ENCODE results near the gene GSK3B.

Gene GSK3B

DNA sequence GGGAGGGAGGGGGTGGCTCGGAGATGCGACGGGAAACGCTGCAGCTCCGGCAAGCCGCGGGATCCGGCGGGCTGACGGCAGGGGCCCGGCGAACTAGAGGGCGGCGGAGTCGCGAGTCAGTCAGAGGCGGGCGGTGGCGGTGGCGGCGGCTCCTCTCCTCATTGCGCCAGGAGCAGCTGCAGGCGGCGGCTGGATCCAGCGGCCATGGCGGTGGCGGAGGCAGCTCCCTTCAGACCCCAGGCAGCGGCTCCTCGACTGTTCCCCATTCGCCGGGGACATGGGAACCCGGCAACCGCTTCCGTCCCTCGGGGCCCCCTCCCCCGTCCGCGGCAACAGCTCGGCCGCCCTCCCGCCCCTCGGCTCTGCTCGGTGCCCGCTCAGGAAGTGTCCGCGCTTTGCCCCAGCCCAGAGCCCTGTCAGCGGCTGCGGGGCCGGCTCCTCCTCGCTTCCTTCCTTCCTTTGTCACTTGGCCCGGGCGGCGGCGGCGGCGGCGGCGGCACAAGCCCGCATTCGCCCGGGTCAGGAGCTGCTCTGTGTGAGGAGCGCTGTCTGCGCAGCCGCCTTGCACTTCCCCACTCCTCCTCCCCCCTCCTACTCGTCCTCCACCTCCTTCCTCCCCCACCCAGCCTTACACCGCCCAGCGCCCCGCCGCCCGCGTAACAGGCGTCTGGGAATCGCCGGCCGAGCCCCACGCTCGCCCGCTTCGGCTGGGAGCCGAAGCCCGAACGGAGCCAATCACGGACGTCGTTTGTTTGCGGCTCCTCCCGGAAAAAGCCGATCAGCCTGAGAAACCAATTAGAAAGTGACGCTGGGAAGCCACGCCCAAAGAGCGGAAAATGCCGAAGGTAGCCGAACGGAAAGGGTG is at the start of gene GSK3B:
Gene GSK3B (minus strand): TSS at position 537 of the 865 bp plus-strand sequence. CDS start 1,013 bp downstream, outside the sequence.
- no peak for DNase-seq (ENCODE audit: low read depth)

- DNase-seq (ENCODE audit: low read depth): no peak
Observed at GRCh38 chr3:120143676-120144075, 49.4 kb upstream of the GSK3B start.

DNA sequence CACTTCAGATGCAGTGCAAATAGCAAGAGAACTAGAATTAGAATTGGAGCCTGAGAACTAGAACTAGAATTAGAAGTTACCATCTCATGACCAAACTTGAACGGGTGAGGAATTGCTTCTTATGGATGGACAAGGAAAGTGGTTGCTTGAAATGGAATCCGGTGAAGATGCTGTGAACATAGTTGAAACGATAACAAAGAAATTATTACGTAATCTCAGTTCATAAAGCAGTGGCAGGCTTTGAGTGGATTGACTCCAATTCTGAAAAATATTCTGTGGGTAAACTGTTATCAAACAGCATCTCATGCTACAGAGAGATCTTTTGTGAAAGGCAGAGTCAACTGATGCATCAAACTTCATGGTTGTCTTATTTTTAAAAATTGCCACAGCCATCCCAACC is 48.0 kb upstream of the GSK3B start:
- DNase-seq (ENCODE audit: low read depth): no peak

DNA sequence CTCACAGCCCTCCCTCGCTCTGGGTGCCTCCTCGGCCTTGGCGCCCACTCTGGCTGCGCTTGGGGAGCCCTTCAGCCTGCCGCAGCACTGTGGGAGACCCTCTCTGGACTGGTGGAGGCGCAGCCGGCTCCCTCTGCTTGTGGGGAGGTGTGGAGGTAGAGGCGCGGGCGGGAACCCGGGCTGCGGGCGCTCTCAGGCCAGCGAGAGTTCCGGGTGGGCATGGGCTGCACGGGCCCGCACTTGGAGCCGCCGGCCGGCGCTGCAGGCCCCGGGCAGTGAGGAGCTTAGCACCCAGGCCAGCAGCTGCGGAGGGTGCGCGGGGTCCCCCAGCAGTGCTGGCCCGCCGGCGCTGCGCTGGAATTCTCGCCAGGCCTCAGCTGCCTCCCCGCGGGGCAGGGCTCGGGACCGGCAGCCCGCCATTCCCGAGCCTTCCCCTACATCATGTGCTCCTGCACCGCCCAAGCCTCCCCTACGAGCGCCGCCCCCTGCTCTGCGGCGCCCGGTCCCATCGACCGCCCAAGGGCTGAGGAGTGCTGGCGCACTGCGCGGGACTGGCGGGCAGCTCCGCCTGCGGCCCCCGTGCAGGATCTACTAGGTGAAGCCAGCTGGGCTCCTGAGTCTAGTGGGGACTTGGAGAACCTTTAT is 46.0 kb upstream of the GSK3B start:
- DNase-seq (ENCODE audit: low read depth): no peak

GRCh38 chr3:120139140-120139539 is 44.9 kb upstream of the GSK3B start:
- DNase-seq (ENCODE audit: low read depth): no peak

DNA sequence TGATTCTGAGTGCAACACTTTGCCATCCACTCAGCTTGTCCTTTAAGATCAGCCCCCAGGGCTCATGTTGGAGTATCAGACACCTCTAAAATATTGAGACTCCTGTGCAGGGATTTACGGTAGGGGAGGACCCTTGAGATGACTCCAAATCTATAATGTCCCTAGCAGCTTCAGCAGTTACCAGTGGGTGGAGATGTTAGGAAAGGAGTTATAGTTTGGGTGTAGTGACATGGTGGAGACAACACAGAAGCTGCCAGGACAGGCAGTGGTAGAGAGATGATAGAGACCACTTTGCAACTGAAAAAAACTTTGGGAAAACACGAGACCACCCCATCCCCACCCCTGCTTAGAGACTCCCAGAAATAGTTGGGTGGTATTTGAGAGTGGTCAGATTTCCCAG is 43.3 kb upstream of the GSK3B start:
- no peak for DNase-seq (ENCODE audit: low read depth)

GRCh38 chr3:120130656-120131055 is 36.4 kb upstream of the GSK3B start:
- DNase-seq (ENCODE audit: low read depth): no peak

GRCh38 chr3:120129718-120130513 is 35.7 kb upstream of the GSK3B start:
- DNase-seq (ENCODE audit: low read depth): peak; percentile 41

DNA sequence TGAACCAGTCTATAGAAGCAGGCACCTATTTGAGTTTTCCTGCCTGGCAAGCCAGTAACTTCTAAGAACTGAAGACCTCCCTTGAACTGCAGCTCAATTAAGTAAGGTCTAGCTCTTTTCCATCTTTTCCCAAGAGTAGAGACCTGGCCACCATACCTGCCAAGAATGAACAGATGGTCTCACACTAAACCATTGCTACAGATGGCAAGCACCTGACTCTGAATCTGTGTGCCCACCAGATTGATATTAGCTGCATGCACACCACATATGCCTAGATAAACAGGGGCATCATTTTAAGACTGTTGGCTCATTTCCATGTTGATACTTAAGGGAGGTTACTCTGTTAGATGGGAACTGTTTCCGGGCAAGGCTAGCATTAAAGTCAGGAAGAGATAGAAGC is 34.8 kb upstream of the GSK3B start:
- no peak for DNase-seq (ENCODE audit: low read depth)

GRCh38 chr3:120125992-120126391 is 31.7 kb upstream of the GSK3B start:
- DNase-seq (ENCODE audit: low read depth): no peak

GRCh38 chr3:120119846-120120510 is 25.7 kb upstream of the GSK3B start:
- DNase-seq (ENCODE audit: low read depth): no peak

GRCh38 chr3:120114981-120115380 is 20.7 kb upstream of the GSK3B start:
- peak; percentile 8 for DNase-seq (ENCODE audit: low read depth)

DNA sequence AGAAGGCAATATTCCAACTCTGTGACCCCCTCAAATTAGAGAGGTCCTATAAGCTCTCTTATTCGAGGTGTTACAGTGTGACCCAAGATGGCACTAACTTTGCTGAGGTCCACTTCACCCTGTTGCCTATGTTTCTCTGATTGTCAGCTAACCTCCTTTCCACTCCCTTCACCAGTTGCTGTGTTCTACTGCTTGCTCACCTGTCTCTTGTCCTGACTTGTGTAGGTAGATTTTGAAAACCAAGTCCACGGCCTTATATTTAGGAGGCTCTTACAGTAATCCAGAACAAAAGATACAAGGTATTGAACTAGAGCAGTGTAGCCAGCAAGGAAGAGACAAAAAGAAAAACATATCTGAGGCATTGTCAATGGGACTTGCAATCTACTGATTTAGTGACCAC is 20.1 kb upstream of the GSK3B start:
- DNase-seq (ENCODE audit: low read depth): no peak

DNA sequence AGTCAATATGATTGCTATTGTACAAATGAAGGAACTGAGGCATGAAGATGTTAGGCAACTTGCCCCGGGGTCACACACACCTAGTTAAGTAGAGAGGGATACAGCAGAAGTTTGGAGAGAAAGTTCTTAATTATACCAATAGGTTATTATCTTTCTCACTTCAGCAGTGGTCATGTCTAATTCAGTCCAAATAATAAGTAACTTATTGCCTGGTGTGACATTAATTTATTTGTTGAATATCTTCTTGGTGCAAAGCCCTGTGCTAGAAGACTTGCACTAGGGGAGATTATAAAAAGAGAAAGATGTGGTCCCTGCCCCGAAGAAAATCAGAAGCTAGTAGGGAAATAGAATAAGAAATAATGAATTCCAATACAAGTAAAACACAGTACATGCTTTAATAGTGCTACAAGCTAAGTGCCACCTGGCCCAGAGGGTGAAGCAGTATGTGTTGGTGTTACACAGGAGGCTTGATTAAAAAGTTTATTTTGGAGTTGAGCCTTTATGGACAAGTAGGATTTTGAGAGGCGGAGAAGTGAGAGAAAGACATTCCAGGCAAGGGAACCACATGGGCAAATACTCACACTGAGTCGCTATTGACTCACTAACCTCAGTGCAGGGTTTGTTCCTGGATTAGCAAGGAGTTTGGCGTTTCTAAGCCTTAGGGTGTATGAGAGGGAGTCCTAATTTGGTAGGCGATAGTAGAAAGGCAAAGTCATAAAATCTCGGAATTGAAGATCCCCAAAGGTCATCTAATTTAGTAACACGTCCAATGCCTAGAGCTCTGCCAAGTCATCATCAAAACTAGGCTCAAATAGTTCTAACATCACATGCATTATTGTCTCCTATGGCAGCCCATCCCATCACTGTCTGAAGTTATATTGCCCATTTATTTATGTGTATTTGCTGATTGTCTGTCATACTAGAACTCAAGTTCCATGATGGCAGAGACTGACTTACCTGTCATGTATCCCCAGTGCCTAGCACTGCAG is 19.2 kb upstream of the GSK3B start:
- peak; percentile 39 for DNase-seq (ENCODE audit: low read depth)

GRCh38 chr3:120111898-120112297 is 17.7 kb upstream of the GSK3B start:
- no peak for DNase-seq (ENCODE audit: low read depth)

- DNase-seq (ENCODE audit: low read depth): no peak
Observed at GRCh38 chr3:120103276-120103675, 9.0 kb upstream of the GSK3B start.

GRCh38 chr3:120102674-120103073 is 8.4 kb upstream of the GSK3B start:
- DNase-seq (ENCODE audit: low read depth): peak; percentile 6

- no peak for DNase-seq (ENCODE audit: low read depth)
Observed at GRCh38 chr3:120102232-120102631, 8.0 kb upstream of the GSK3B start.

- no peak for DNase-seq (ENCODE audit: low read depth)
Observed at GRCh38 chr3:120101624-120102023, 7.4 kb upstream of the GSK3B start.

DNA sequence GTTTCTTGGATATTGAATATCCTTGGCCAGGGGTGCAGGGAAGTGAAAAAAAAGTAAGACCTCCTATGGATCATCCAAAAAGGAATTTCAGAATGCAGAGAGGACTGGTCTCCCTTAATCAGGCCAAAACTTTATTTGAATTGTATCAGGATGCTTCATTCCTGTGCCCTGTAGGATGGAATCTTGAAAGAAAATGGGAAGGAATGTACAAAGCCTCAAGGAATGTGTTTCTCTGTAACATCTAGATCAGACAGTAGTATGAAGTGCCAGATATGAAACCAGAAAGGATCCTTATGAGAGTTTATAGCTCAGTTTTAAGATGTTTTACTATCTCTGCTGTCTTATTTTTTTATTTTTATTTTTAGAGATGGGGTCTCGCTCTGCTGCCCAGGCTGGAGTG is 6.5 kb upstream of the GSK3B start:
- no peak for DNase-seq (ENCODE audit: low read depth)

- no peak for DNase-seq (ENCODE audit: low read depth)
Observed at GRCh38 chr3:120098710-120099109, 4.5 kb upstream of the GSK3B start.

All from fibroblast of gingiva (primary cell).